NCI-H2107 treated with DMSO at 0.1 percent for 48 hours (cell line): ENCODE measurements around the gene TNRC6C.
A peak's percentile ranks its signal among the peaks of the same experiment; 100 is the strongest.

Experiments used
- DNase-seq: peaks from one replicate; lab custom pipeline; 2025; ENCODE audit not compliant: unreplicated experiment; lab: John Stamatoyannopoulos, UW

The TNRC6C gene, protein sequence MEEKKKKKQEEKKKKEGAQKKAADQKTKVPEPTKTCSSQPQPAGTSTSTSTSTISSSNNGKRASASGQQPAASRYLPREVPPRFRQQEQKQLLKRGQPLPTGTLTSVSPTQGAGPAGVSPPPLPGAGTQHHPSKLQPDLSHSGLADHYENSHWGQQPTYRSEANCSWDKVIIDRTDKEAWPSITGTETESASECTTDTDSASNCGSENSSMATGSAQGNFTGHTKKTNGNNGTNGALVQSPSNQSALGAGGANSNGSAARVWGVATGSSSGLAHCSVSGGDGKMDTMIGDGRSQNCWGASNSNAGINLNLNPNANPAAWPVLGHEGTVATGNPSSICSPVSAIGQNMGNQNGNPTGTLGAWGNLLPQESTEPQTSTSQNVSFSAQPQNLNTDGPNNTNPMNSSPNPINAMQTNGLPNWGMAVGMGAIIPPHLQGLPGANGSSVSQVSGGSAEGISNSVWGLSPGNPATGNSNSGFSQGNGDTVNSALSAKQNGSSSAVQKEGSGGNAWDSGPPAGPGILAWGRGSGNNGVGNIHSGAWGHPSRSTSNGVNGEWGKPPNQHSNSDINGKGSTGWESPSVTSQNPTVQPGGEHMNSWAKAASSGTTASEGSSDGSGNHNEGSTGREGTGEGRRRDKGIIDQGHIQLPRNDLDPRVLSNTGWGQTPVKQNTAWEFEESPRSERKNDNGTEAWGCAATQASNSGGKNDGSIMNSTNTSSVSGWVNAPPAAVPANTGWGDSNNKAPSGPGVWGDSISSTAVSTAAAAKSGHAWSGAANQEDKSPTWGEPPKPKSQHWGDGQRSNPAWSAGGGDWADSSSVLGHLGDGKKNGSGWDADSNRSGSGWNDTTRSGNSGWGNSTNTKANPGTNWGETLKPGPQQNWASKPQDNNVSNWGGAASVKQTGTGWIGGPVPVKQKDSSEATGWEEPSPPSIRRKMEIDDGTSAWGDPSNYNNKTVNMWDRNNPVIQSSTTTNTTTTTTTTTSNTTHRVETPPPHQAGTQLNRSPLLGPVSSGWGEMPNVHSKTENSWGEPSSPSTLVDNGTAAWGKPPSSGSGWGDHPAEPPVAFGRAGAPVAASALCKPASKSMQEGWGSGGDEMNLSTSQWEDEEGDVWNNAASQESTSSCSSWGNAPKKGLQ (N-terminal part only)

GRCh38 chr17:77957857-77958715, at the start of gene TNRC6C:
TSS of gene TNRC6C (plus strand) at chr17:77958703. CDS start at chr17:78004207, 45,504 bp downstream.
- DNase-seq, result peak; percentile 95

DNA sequence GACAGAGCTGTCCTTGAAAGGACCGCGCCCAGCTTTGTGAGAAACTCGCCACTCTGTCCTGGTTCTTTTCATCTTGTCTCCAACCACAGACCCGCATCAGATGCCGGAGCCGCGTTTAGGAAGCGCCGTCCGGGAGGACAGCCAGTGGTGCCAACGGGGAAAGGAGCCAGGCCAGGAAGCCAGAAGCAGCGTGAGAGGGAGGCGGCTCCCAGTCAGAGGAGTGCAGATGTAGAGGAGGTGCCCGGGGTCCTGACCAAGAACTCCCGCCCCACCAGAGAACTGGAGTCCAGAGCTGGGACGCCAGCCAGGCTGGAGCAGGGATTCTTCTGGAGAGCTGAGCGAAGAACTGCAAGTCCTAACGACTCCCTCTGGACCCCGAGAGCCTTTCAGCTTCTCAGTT, 49.3 kb upstream of the TNRC6C start:
- DNase-seq, result no peak

- DNase-seq, result no peak
Measured at GRCh38 chr17:77909816-77910215, 48.7 kb upstream of the TNRC6C start.

- peak; percentile 77 for DNase-seq
Measured at GRCh38 chr17:77914385-77915254, 43.9 kb upstream of the TNRC6C start.

- DNase-seq, result no peak
Measured at GRCh38 chr17:77915594-77916021, 42.9 kb upstream of the TNRC6C start.

DNA sequence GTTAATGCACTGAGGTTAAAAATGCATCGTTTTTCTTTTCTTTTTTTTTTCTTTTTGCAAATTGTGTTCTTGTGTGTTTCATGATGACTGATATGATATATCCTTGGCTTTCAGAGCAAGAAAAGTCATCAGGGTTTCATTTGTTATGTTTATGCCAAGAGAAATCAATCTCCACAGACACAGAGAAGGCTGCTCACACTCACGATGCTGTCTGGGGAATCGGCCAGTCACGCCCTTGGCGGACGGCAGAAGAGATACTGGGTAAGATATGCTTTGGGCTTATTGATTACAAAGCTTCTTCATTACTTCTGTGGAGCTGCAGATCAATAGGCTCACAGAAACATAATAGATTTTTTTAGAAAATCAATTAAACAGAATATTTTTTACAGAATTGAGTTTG, 42.2 kb upstream of the TNRC6C start:
- no peak for DNase-seq

DNA sequence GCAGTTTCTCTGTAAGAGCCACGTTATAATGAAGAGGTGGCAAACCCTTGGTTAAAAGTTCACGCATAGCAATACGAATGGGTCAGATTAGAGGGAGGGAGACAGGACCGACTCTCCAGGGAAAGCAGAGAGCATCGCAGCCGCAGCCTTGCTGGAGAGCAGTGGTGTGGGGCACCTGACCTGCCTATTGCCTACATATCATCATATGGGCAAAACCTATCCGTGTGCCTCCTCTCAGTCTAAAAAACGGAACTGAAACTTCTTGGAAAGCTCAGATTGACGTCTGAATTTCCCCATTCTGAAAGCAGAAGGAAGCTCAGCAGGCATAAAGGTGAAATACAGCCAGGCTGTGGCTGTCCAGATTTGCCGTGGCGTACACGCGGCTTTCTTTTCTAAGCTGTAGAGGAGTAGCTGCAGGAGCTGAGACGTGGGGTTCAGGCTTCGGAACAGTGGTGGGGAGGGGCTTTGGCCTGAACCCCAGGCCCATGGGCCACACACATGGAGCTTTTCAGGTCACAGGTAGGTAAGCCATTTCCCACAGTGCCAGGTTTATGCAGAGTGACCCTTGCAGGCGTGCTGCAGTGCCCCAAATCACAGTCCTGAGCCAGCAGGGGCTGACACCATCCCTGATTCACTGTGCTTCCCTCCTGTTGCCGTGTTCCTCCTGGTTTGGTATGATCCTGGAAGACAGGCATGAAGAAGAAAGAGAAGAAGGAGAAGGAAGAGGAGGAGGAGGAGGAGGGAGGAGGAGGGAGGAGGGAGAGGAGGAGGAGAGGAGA, 41.6 kb upstream of the TNRC6C start:
- DNase-seq, result no peak

GRCh38 chr17:77919276-77919675, 39.2 kb upstream of the TNRC6C start:
- DNase-seq, result no peak

- DNase-seq, result no peak
Measured at GRCh38 chr17:77923135-77923534, 35.4 kb upstream of the TNRC6C start.

DNA sequence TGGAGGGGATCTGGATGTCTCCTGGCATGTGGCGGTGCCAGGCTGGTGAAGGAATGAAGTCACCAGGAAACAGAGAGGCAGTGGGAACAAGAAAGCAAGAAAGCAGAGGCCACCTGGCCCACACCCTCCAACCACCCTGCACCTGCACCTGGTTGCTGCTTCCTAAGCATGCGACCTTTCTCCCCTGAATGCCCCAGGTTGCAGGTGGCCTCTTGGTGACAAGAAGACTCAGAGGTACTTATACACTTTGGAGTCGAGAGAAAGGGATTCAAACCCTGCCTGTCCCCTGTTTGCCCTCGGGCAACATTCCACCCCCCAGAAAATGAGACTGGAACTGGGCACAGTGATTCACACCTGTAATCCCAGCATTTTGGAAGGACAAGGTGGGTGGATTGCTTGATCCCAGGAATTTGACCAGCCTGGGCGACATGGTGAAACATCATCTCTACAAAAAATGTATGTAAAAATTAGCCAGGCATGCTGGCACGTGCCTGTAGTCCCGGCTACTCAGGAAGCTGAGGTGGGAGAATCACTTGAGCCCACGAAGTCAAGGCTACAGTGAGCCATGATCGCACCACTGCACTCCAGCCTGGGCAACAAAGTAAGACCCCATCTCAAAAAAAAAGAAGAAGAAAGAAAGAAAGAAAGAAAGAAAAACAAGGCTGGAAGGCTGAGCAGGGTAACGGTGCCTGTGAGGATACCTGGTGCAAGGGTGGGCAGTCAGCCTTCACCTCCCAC, 34.6 kb upstream of the TNRC6C start:
- no peak for DNase-seq

- DNase-seq, result peak; percentile 14
Measured at GRCh38 chr17:77924757-77925336, 33.7 kb upstream of the TNRC6C start.

DNA sequence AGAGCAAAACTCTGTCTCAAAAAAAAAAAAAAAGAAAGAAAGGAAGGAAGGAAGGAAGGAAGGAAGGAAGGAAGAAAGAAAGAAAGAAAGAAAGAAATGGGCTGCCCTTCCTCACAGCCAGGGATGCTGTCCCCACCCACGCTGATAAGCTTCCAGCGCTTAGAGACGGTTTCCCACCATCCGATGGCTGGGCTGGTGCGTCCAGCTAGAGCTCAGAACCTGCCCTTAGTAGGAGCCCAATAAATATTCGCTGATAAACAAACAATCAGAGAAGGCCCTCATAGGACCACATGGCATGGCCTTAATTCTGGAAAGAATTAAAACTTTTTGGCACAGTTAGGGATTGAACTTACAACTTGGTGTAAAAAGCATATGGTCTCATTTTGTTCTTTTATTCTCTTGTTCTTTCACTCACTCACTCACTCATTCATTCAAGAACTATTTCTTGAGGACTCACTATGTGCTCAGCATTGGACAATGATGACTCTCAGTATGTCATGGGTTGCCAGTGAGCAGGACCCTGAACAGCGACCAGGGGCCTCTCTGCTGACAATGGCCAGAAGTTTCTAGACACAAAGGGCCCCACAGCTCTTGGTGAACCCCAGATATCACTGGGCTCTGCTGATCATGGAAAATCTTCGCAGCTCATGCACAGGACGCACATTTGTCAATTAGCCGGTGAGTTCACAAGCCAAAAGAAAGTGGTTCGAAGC, 32.5 kb upstream of the TNRC6C start:
- no peak for DNase-seq

DNA sequence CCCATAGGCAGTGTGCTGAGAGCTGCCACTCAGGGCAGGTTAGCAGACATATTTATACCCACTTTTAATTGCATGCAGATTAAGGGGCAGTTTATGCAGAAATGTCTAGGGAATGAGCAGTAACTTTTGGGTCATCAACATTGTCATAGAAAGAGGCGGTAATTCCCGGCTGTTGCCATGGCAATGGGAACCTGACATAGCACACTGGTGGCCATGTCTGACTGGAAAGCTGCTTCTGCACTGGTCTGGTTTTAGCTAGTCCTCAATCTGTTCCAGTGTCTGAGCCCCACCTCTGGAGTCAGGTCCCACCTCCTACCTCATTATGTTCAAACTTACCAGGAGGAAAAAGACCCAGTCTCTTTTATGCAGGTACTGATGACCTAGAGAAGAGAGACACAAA, 31.5 kb upstream of the TNRC6C start:
- DNase-seq, result no peak

DNA sequence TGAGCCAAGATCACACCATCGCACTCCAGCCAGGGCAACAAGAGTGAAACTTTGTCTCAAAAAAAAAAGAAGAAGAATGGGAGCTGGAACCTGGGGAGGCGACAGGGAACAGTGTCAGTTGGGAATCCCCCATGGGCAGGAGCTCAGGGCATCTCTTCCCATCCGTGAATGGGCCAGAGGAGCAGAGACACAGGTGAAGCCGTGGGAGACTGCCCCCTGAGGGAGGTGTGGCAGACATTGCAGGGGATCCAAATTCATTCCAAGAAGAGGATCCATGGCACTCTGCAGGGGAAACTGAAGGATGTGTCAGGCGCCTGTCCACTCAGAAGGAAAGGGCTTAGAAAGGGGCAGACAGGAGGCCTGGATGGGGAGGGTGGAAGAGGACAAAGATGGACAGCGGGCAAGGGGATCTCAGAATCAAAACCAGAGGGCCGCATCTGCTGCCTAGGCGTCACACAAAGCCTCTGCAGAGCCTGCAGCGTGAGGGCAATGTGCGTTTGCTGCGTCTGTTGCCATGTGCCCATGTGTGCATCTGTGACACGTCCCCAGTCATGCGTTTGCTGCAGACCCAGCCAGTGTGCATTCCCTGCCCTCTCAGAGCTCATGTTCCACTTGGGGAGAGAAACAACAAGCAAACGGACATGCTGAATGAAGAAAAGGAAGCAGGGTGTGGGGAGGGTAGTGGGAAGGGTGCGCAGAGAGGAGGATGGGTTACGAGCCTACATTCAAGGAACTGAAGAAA, 30.6 kb upstream of the TNRC6C start:
- no peak for DNase-seq

DNA sequence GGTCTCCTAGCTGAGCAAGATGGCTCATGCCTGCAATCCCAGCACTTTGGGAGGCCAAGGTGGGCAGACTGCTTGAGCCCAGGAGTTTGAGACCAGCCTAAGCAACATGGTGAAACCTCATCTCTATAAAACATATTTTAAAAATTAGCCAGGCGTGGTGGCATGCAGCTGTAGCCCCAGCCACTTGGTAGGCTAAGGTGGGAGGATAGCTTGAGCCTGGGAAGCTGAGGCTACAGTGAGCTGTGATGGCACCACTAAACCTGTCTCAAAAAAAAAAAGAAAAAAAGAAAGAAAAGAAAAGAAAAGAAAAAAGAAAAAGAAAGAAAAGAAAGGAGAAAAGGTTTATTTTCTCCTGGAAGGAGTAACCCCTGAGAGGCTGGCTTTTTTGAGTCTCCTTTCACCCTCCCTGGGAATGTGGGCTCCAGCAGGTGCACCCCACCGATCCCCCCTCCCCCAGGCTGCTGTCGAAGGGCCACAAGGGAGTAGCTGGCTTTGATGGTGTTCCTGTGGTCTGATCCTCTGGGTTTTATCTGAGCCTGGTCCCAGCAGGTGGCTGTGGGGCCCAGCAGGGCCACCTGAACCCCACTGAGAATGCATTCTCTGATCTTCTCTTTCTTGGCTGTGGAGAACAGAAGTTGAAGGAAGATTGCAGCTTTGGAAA, 29.9 kb upstream of the TNRC6C start:
- peak; percentile 48 for DNase-seq

DNA sequence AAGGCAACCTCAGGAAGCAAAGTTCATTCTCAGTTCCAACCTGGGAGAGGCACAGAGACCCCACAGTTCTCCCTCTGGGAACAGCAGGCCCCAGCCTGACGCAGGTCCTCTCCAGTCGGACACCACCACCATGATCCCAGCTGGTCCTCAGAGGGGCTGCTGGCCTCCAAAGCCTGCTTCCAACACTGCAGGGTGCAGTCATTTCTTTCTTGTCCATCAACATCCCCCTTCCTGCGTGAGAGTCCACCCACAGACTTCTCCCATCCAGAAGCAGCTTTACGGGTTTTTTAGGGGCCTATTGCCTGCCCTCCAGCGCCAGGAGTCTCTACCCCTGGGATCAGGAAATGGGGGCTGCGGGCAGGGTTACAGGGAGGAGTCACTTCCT, 29.3 kb upstream of the TNRC6C start:
- no peak for DNase-seq
